HepG2 (cell line): Measurements from ENCODE around the gene GTF2A1. TPM values are rescaled to one million over a fixed set of nuclear protein-coding genes. Genes with fewer than 3 reads are reported as not detected.

Experiments used
- CCDC6 ChIP-seq: sonication (generic); formaldehyde crosslinking; IDR thresholded peaks from 2 replicates; pipeline ENCODE4 v1.8.1; 2022; ENCODE audit warnings: mild to moderate bottlenecking, missing genetic modification reagents, moderate library complexity
- ELK4 ChIP-seq: sonication (generic); formaldehyde crosslinking; IDR thresholded peaks from 2 replicates; pipeline ENCODE4 v1.9.0; 2021; ENCODE audit warnings: missing genetic modification reagents, borderline replicate concordance
- FOSL1 ChIP-seq: sonication (generic); formaldehyde crosslinking; IDR thresholded peaks from 2 replicates; pipeline ENCODE4 v1.9.0; 2021; ENCODE audit warnings: missing genetic modification reagents, borderline replicate concordance
- KAT7 ChIP-seq: IDR thresholded peaks from 2 replicates; pipeline ENCODE4 v1.6.1; 2018; ENCODE audit warnings: borderline replicate concordance, missing compliant biosample characterization
- KMT2A ChIP-seq: sonication (generic); formaldehyde crosslinking; IDR thresholded peaks from 2 replicates; pipeline ENCODE4 v1.4.0; 2020; ENCODE audit warnings: missing genetic modification reagents
- MYPOP ChIP-seq: sonication (generic); formaldehyde crosslinking; IDR thresholded peaks from 2 replicates; pipeline ENCODE4 v1.8.1; 2023; ENCODE audit warnings: mild to moderate bottlenecking, moderate library complexity, missing genetic modification reagents
- SNAPC4 ChIP-seq: sonication (generic); formaldehyde crosslinking; IDR thresholded peaks from 2 replicates; pipeline ENCODE4 v1.4.0; 2020; ENCODE audit warnings: mild to moderate bottlenecking, missing genetic modification reagents
- STAT5B ChIP-seq: sonication (generic); formaldehyde crosslinking; IDR thresholded peaks from 2 replicates; pipeline ENCODE4 v1.4.0; 2020; ENCODE audit warnings: missing genetic modification reagents
- TGIF2 ChIP-seq: IDR thresholded peaks from 2 replicates; pipeline ENCODE4 v1.6.1; 2016; ENCODE audit warnings: control low read depth, missing compliant biosample characterization
- TP53 ChIP-seq: sonication (generic); formaldehyde crosslinking; conservative IDR thresholded peaks from 2 replicates; pipeline ENCODE4 v1.4.0; 2020; ENCODE audit warnings: missing genetic modification reagents
- TSC22D2 ChIP-seq: sonication (generic); formaldehyde crosslinking; IDR thresholded peaks from 2 replicates; pipeline ENCODE4 v1.5.1; 2020; ENCODE audit warnings: missing genetic modification reagents, mild to moderate bottlenecking, borderline replicate concordance
- ZBTB3 ChIP-seq: sonication (generic); formaldehyde crosslinking; IDR thresholded peaks from 2 replicates; pipeline ENCODE4 v1.4.0; 2020; ENCODE audit warnings: low read depth, mild to moderate bottlenecking, moderate library complexity, missing genetic modification reagents, borderline replicate concordance
- ZNF230 ChIP-seq: sonication (generic); formaldehyde crosslinking; IDR thresholded peaks from 2 replicates; pipeline ENCODE4 v1.4.0; 2020; ENCODE audit warnings: mild to moderate bottlenecking, missing genetic modification reagents
- ZNF264 ChIP-seq: sonication (generic); formaldehyde crosslinking; IDR thresholded peaks from 2 replicates; pipeline ENCODE4 v1.4.0; 2020; ENCODE audit warnings: missing genetic modification reagents
- ZNF614 ChIP-seq: IDR thresholded peaks from 2 replicates; pipeline ENCODE4 v1.6.1; 2018; ENCODE audit warnings: missing biosample characterization, missing genetic modification reagents, inconsistent platforms, borderline replicate concordance
- ZNF691 ChIP-seq: sonication (generic); formaldehyde crosslinking; IDR thresholded peaks from 2 replicates; pipeline ENCODE4 v1.4.0; 2020; ENCODE audit warnings: missing genetic modification reagents, low read depth, mild to moderate bottlenecking, borderline replicate concordance
- ZNF766 ChIP-seq: sonication (generic); formaldehyde crosslinking; IDR thresholded peaks from 2 replicates; pipeline ENCODE4 v1.5.0; 2020; ENCODE audit warnings: missing genetic modification reagents, borderline replicate concordance
- ZNF773 ChIP-seq: sonication (generic); formaldehyde crosslinking; IDR thresholded peaks from 2 replicates; pipeline ENCODE4 v1.4.0; 2020; ENCODE audit warnings: missing genetic modification reagents, borderline replicate concordance
- ZSCAN25 ChIP-seq: sonication (generic); formaldehyde crosslinking; IDR thresholded peaks from 2 replicates; pipeline ENCODE4 v1.8.0; 2022; ENCODE audit warnings: mild to moderate bottlenecking, missing genetic modification reagents
- polyA plus RNA-seq, 8 experiments: library from polyadenylated mRNA; depleted of rRNA in 3 of 8; stranded (reverse) in 7 of 8; unstranded in 1 of 8; fragments of >200 nt; fragmentation: Illumina TruSeq in 4 of 8; extraction: Trizol in 4 of 8; gene quantifications; 2 replicates each; pipeline versions ENCODE4 v1.2.1 to v1.2.3, GENCODE V29; 2011 to 2016; ENCODE audit warnings: low read depth in 4 of 8, missing spikeins in 1 of 8, mixed read lengths in 1 of 8; ENCODE audit not compliant: insufficient read depth in 1 of 8
- total RNA-seq, 5 experiments: library from RNA; depleted of rRNA; stranded (reverse); fragments of >200 nt; fragmentation: Illumina TruSeq; extraction: Trizol; gene quantifications; 2 replicates each; pipeline ENCODE4 v1.2.3, GENCODE V29; 2016; ENCODE audit warnings: low read depth in 1 of 5
- TF ChIP-seq, protein P1 (sequence below): fragments of 450-650 bp; IDR thresholded peaks from 2 replicates; pipeline ENCODE4 v1.6.1; 2017

The GTF2A1 gene
- total and polyA plus RNA-seq, 2 of the 13 experiments (the other 11 are each of a cell fraction or from before 2014, with no cell fraction given), result 14.9 to 17.5 TPM

GRCh38 chr14:81220830-81221578, at the start of gene GTF2A1 (continued):
- TF ChIP-seq STAT5B (CRISPR knock-in tag) (0 out of 2 replicates have a peak, but pooled peaks have one; percentile 17), ZNF773 (CRISPR knock-in tag) (no peak; the same call in 1 of the 2 replicates), ZSCAN25 (CRISPR knock-in tag) (no peak; the same call in 1 of the 2 replicates), ZNF691 (CRISPR knock-in tag) (no peak), ZNF264 (CRISPR knock-in tag) (peak; percentile 76), TP53 (CRISPR knock-in tag) (no peak), ZNF614 (no peak), FOSL1 (CRISPR knock-in tag) (peak; percentile 41; the same call in 1 of the 2 replicates), ZNF766 (peak; percentile 52; the same call in 1 of the 2 replicates), KMT2A (CRISPR knock-in tag) (peak; percentile 69), SNAPC4 (CRISPR knock-in tag) (peak; percentile 62), MYPOP (CRISPR knock-in tag) (peak; percentile 30; the same call in 1 of the 2 replicates), KAT7 (CRISPR knock-in tag) (no peak; the same call in 1 of the 2 replicates), CCDC6 (no peak; the same call in 1 of the 2 replicates), ZNF230 (CRISPR knock-in tag) (peak; percentile 97), ZBTB3 (CRISPR knock-in tag) (no peak), TGIF2 (CRISPR knock-in tag) (peak; percentile 54; the same call in 1 of the 2 replicates), ELK4 (CRISPR knock-in tag) (peak; percentile 80; the same call in 1 of the 2 replicates), TSC22D2 (no peak; the same call in 1 of the 2 replicates)
- TF ChIP-seq, protein P1, sequence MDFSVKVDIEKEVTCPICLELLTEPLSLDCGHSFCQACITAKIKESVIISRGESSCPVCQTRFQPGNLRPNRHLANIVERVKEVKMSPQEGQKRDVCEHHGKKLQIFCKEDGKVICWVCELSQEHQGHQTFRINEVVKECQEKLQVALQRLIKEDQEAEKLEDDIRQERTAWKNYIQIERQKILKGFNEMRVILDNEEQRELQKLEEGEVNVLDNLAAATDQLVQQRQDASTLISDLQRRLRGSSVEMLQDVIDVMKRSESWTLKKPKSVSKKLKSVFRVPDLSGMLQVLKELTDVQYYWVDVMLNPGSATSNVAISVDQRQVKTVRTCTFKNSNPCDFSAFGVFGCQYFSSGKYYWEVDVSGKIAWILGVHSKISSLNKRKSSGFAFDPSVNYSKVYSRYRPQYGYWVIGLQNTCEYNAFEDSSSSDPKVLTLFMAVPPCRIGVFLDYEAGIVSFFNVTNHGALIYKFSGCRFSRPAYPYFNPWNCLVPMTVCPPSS, result no peak
